Vagina (tissue), 2 donors: ENCODE data around the gene C10orf62.
"Not testable (repeated sequence)": the region's sequence is repeated elsewhere in the genome, so short reads cannot be mapped to it uniquely, and the experiment has no call there.

Experiments used
- POLR2AphosphoS5 ChIP-seq, 2 donors: sonication (generic); formaldehyde crosslinking; IDR thresholded peaks; one replicate each; pipeline ENCODE4 v1.9.0; 2017; ENCODE audit warnings: antibody characterized with exemption in 2 of 2, mild to moderate bottlenecking in 2 of 2, low read depth in 1 of 2; ENCODE audit not compliant: insufficient read depth in 1 of 2
- TF ChIP-seq, protein P1 (sequence below), 3 experiments: fragments of 450-650 bp in 2 of 3; fragments of 200-600 bp in 1 of 3; sonication (generic) in 1 of 3; IDR thresholded peaks; one replicate each; pipeline ENCODE4 v1.5.1; 2017 to 2019; ENCODE audit warnings: antibody characterized with exemption in 3 of 3, mild to moderate bottlenecking in 2 of 3, moderate library complexity in 2 of 3

DNA sequence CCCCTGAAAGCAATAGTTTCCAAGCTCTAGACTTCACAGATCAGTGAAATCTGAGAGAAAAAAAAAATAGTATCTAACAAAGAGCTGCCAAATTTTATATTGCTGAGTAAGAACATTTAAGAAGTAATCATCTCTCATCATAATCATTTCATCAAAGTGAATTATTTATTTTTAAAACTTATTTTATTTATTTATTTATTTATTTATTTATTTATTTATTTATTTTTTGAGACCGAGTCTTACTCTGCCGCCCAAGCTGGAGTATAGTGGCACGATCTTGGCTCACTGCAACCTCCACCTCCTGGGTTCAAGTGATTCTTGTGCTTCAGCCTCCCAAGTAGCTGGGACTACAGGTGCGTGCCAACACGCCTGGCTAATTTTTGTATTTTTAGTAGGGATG lies 13.0 kb upstream of the C10orf62 start:
- TF ChIP-seq, protein P1, sequence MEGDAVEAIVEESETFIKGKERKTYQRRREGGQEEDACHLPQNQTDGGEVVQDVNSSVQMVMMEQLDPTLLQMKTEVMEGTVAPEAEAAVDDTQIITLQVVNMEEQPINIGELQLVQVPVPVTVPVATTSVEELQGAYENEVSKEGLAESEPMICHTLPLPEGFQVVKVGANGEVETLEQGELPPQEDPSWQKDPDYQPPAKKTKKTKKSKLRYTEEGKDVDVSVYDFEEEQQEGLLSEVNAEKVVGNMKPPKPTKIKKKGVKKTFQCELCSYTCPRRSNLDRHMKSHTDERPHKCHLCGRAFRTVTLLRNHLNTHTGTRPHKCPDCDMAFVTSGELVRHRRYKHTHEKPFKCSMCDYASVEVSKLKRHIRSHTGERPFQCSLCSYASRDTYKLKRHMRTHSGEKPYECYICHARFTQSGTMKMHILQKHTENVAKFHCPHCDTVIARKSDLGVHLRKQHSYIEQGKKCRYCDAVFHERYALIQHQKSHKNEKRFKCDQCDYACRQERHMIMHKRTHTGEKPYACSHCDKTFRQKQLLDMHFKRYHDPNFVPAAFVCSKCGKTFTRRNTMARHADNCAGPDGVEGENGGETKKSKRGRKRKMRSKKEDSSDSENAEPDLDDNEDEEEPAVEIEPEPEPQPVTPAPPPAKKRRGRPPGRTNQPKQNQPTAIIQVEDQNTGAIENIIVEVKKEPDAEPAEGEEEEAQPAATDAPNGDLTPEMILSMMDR (IDR thresholded peaks at IDR 0.05): not testable (repeated sequence)
- TF ChIP-seq POLR2AphosphoS5 (IDR thresholded peaks at IDR 0.05; ENCODE audit: insufficient read depth in 1 of 2, low read depth in 1 of 2): not testable (repeated sequence)
